NCI-H1105 (cell line): ENCODE results near the gene EPS8L3.
"Not testable (repeated sequence)": the region's sequence is repeated elsewhere in the genome, so short reads cannot be mapped to it uniquely, and the experiment has no call there.

ENCODE experiments used
- DNase-seq: peaks from one replicate; lab custom pipeline; 2025; lab: John Stamatoyannopoulos, UW

The EPS8L3 gene, protein sequence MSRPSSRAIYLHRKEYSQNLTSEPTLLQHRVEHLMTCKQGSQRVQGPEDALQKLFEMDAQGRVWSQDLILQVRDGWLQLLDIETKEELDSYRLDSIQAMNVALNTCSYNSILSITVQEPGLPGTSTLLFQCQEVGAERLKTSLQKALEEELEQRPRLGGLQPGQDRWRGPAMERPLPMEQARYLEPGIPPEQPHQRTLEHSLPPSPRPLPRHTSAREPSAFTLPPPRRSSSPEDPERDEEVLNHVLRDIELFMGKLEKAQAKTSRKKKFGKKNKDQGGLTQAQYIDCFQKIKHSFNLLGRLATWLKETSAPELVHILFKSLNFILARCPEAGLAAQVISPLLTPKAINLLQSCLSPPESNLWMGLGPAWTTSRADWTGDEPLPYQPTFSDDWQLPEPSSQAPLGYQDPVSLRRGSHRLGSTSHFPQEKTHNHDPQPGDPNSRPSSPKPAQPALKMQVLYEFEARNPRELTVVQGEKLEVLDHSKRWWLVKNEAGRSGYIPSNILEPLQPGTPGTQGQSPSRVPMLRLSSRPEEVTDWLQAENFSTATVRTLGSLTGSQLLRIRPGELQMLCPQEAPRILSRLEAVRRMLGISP

GRCh38 chr1:109763646-109764415 lies at the start of gene EPS8L3:
Gene EPS8L3, minus strand, starts transcription at chr1:109763923. Its CDS starts 2,174 bp downstream, at chr1:109761749.
- no peak for DNase-seq

DNA sequence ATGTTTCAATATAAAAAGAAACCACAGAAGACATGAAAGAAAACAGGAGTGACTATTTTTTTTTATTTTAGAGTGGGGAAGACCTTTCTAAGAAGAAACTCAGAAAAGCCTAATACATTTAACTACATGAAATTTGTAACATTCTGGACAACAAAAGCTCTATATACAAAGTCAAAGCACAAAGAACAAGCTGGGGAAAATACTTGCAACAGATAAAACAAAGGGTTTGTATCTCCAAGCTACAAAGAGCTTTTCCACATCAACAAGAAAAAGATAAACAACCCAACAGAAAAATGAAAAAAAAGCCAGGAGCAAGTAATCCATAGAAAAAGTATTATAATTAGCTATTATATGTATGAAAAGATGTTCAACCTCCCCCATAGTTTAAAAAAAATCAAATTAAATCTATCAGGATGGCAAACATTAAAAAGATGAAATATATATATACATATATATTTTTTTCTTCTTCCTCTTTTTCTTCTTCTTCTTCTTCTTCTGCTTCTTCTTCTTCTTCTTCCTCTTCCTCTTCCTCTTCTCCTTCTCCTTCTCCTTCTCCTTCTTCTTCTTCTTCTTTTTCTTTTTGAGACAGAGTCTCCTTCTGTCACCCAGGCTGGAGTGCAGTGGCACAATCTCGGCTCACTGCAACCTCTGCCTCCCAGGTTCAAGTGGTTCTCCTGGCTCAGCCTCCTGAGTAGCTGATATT lies 49.1 kb upstream of the EPS8L3 start:
- no peak for DNase-seq

DNA sequence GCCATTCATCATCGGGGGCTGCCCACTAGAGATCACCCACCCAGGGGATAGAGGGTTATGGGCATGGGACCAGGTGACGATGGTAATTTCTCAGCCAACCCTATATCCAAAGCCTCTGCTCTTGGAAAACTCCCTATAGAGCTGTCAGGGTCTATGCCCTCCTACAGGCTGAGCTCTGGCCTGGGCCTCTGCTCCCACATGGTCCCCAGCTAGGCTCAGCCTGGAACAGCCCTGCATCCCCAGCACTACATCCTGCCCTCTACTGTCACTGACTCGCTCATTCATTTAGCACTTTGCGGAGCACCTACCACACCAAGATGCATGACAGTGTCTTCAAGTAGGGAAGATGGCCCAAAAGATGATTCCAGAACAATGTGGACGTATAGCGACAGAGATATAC lies 45.0 kb upstream of the EPS8L3 start:
- no peak for DNase-seq

- DNase-seq = no peak
Measured at GRCh38 chr1:109807822-109808680, 44.3 kb upstream of the EPS8L3 start.

DNA sequence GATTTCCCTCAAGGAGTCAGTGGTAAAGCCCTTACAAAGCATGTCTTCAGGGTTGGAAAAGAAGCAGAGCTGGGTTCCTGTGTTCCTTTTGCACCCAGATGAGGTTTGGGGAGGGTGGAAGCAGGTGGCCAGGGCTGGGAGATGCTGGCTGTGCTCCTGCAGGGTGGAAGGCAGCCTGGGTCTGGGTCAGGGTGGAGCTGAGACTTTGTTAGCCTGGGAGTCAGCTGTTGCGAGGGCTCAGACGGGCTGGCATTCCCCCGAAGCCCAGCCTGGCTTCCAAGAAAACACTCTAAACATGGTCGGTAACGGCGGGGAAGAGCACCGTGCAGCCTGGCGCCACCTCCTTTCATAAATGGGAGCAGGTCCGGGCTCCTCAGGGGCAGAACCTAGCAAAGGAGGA lies 43.7 kb upstream of the EPS8L3 start:
- no peak for DNase-seq

DNA sequence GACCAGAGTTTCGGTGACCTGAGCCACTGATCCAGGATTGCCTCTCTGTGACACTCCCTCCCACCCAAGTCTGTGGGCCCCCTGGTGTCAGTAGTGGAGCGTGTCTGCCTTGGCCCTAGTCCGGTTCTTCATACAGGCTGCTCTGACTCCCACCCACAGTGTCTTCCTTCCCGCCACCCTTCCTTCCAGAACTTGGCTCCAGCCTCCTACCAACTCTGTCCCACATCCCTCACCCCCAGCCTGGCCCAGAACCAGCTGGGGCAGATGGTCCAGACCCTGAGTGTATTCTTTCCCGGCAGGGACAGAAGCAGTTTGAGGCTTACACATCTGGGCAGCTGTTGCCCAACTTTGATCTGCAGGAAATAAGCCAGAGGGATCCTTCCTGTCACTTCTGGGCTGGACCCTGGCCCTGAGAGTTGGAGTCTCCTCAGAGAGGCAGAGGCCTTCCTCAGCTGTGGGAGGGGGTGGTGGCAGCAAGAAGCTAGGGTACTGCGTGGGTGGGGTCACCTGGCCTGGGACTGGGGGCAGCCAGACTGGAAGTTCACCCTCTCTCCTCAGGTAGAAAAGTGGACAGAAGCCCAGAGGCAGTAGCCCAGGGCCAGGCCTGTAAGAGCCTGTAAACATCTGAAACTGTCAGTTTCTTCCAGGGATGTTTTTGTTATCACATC lies 43.1 kb upstream of the EPS8L3 start:
- no peak for DNase-seq

DNA sequence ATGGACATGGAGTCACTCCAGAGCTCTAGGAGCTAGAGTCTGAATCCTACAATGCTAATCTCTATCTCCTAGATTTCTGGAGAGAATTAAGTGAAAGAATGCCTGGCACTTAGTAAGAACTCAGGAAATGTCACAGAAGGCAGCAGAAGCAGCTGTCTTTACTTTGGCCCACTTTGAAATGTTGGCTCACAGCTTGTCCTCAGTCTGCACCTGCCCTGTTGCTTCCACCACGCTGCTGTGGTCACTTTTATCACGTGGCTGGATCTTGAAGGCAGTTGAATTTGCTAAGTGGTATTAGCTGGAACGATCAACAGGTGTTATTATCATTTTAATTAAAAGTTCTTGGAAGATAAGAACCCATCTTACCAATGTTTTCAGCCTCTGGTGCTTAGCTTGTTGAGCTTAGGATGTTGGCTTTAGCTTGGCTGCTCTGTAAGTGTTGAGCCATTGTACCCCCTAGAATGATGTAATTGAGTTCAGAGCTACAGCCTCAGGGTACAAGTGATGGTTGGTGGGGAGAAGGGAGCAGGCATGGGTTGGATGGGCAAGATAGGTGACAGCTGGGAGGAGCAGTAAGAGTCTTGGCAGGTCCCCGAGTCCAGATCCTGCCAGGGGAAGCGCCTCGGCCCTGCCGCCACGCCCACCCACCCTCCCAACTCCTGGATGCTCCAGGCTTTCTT lies 41.9 kb upstream of the EPS8L3 start:
- no peak for DNase-seq

- DNase-seq = no peak
Measured at GRCh38 chr1:109804660-109805059, 40.9 kb upstream of the EPS8L3 start.

DNA sequence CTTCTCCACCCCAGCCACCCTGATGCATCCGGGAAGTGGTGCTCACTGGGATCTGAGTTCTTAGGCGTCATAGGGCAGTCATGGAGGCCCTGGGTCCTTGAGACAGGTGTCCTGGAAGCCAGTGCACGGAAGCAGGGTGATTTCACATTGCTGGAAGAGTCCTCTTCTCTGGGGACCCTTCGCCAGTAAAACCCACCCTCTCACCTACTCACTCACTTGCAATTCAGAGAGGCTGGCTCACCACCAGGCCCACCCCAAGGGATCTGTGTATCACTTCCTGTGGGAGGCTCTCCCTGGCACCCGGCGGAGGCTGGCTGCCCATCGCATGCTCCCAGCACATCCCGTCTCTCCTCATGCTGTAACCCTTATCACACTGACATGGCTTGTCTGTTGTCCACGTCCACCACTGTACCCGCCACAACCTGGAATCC lies 40.2 kb upstream of the EPS8L3 start:
- DNase-seq = no peak

GRCh38 chr1:109802901-109803561 lies 39.3 kb upstream of the EPS8L3 start:
- no peak for DNase-seq

- DNase-seq = no peak
Measured at GRCh38 chr1:109802136-109802900, 38.6 kb upstream of the EPS8L3 start.

- no peak for DNase-seq
Measured at GRCh38 chr1:109801791-109802135, 38.0 kb upstream of the EPS8L3 start.

GRCh38 chr1:109800291-109800690 lies 36.6 kb upstream of the EPS8L3 start:
- DNase-seq = no peak

- DNase-seq = no peak
Measured at GRCh38 chr1:109799445-109799844, 35.7 kb upstream of the EPS8L3 start.

- not testable (repeated sequence) for DNase-seq
Measured at GRCh38 chr1:109797303-109797595, 33.5 kb upstream of the EPS8L3 start.

- DNase-seq = no peak
Measured at GRCh38 chr1:109796484-109797302, 33.0 kb upstream of the EPS8L3 start.

DNA sequence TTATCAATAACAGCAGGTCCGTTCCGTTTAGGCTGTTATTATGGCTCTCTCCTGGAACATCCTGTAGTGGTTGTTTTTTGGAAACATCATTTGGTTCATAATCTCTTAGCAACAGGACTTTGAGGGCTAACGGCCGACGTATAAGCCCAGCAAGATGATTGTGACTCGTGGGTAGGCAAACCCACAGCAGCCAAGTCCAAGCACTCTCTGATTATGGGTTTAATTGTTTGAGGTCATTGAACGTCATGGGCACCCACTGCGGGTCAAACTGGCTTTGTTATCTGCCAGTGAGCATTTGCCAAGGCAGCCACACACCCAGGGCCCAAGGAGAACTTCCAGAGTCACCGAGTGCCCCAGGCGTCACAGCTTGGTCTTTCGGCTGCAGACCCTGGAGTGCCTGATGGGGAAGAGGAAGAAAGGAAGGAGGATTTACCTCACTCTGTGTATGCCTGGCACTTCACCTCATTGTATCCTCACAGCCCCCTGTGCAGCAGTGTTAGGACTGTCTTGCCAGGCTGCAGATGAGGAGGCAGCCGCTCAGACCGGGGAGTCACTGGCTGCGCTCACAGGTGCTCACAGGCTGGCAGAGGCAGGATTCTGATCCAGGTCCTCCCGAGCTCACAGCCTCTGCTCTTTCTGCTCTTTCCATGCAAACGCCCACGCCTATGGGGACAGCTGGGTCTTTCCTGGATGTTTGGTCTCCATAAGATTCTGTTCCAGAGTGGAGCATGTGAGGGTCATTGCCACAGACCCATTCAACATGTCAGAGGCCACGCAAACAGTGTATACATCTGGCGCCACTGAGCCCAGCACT lies 30.8 kb upstream of the EPS8L3 start:
- no peak for DNase-seq
